Esophagus squamous epithelium (tissue), 4 donors: ENCODE data around the gene OTOF.

ENCODE experiments used
- POLR2A ChIP-seq, 4 donors: fragments of 450-650 bp; IDR thresholded peaks; one replicate each; pipeline ENCODE4 v1.6.1; 2017; ENCODE audit warnings: antibody characterized with exemption in 4 of 4, mild to moderate bottlenecking in 4 of 4, moderate library complexity in 3 of 4
- TF ChIP-seq, protein P1 (sequence below), 6 experiments: fragments of 450-650 bp in 4 of 6; fragments of 200-600 bp in 2 of 6; sonication (generic) in 2 of 6; IDR thresholded peaks; one replicate each; pipeline ENCODE4 v1.5.1; 2016 to 2019; ENCODE audit warnings: antibody characterized with exemption in 6 of 6, mild to moderate bottlenecking in 4 of 6, moderate library complexity in 4 of 6

- TF ChIP-seq, protein P1, sequence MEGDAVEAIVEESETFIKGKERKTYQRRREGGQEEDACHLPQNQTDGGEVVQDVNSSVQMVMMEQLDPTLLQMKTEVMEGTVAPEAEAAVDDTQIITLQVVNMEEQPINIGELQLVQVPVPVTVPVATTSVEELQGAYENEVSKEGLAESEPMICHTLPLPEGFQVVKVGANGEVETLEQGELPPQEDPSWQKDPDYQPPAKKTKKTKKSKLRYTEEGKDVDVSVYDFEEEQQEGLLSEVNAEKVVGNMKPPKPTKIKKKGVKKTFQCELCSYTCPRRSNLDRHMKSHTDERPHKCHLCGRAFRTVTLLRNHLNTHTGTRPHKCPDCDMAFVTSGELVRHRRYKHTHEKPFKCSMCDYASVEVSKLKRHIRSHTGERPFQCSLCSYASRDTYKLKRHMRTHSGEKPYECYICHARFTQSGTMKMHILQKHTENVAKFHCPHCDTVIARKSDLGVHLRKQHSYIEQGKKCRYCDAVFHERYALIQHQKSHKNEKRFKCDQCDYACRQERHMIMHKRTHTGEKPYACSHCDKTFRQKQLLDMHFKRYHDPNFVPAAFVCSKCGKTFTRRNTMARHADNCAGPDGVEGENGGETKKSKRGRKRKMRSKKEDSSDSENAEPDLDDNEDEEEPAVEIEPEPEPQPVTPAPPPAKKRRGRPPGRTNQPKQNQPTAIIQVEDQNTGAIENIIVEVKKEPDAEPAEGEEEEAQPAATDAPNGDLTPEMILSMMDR (IDR thresholded peaks at IDR 0.05) = no peak
- no peak for TF ChIP-seq POLR2A (IDR thresholded peaks at IDR 0.05)
These were observed 28.5 kb downstream of the OTOF start for GRCh38 chr2:26449278-26450030.
